Tibial nerve (tissue), 4 donors: ENCODE data around the gene NUBP1. TPM values are rescaled to one million over a fixed set of nuclear protein-coding genes. Genes with fewer than 3 reads are reported as not detected.
A peak's percentile ranks its signal among the peaks of the same experiment; 100 is the strongest.

Experiments
- DNase-seq, 2 donors: peaks; one replicate each; pipeline ENCODE4 v3.0.0-alpha.2; 2019; ENCODE audit warnings: low spot score in 2 of 2
- H3K27ac ChIP-seq, 4 donors: fragments of 200-600 bp; sonication (generic) in 3 of 4; one replicate each; pipeline ENCODE4 v1.5.1; 2017 to 2019; ENCODE audit warnings: mild to moderate bottlenecking in 1 of 4
- H3K27me3 ChIP-seq, 2 donors: fragments of 200-600 bp; sonication (generic) in 1 of 2; one replicate each; pipeline versions ENCODE4 v1.5.1 to v1.6.0; 2017 to 2019
- H3K36me3 ChIP-seq, 3 donors: fragments of 200-600 bp; sonication (generic); one replicate each; pipeline ENCODE4 v1.5.1; 2018 to 2019
- H3K4me1 ChIP-seq, 4 donors: fragments of 200-600 bp; sonication (generic) in 3 of 4; one replicate each; pipeline ENCODE4 v1.5.1; 2017 to 2019
- H3K4me3 ChIP-seq, 4 donors: fragments of 200-600 bp; sonication (generic) in 3 of 4; one replicate each; pipeline ENCODE4 v1.5.1; 2017 to 2019; ENCODE audit warnings: mild to moderate bottlenecking in 1 of 4, moderate library complexity in 1 of 4
- H3K9me3 ChIP-seq, 4 donors: fragments of 200-600 bp; sonication (generic) in 3 of 4; one replicate each; pipeline ENCODE4 v1.5.1; 2017 to 2019
- CTCF ChIP-seq, 5 experiments: fragments of 200-600 bp in 3 of 5; fragments of 450-650 bp in 2 of 5; sonication (generic) in 3 of 5; IDR thresholded peaks; one replicate each; pipeline ENCODE4 v1.5.1; 2016 to 2019; ENCODE audit warnings: antibody characterized with exemption in 5 of 5, mild to moderate bottlenecking in 3 of 5, moderate library complexity in 2 of 5
- EP300 ChIP-seq, 2 donors: sonication (generic); formaldehyde crosslinking; IDR thresholded peaks; one replicate each; pipeline ENCODE4 v1.6.1; 2017; ENCODE audit warnings: antibody characterized with exemption in 2 of 2, mild to moderate bottlenecking in 1 of 2
- POLR2A ChIP-seq, 2 donors: fragments of 450-650 bp; IDR thresholded peaks; one replicate each; pipeline ENCODE4 v1.6.1; 2017; ENCODE audit warnings: antibody characterized with exemption in 2 of 2, mild to moderate bottlenecking in 2 of 2, moderate library complexity in 2 of 2
- WGBS, 2 donors: methylation state at CpG; one replicate each; pipeline ENCODE4 v1.1.5; 2018; 5-methylcytosine and 5-hydroxymethylcytosine counted together
- total RNA-seq, 4 donors: library from RNA; depleted of rRNA; stranded (reverse); fragments of >200 nt; gene quantifications; one replicate each; pipeline ENCODE4 v1.1.0, GENCODE V29; 2016

NUBP1 gene
- 10 to 100 TPM; 13.6 to 20.5 (median 17.2) TPM for total RNA-seq

- Histone ChIP-seq H3K4me1 (peaks cover 0 to 22% (median 12%) of the 10 kb centered on the region in 4 donors), H3K27me3 (no peaks in the 10 kb centered on the region), H3K4me3 (peak within 1 kb of the TSS; percentile 43 to 77 (median 68)), H3K9me3 (no peaks in the 10 kb centered on the region), H3K27ac (peak within 1 kb of the TSS; percentile 93 to 98 (median 97)), H3K36me3 (peaks cover 0 to 20% (median 0%) of the 10 kb centered on the region in 3 donors)
- WGBS, 2 donors: 0 to 1% methylated on average over 56 to 57 of the region's 57 CpGs
- peak; percentile 60 to 94 for TF ChIP-seq POLR2A (IDR thresholded peaks at IDR 0.05)
- peak; percentile 91 to 94 for TF ChIP-seq EP300 (IDR thresholded peaks at IDR 0.05)
- TF ChIP-seq CTCF (IDR thresholded peaks at IDR 0.05): peak in 2 of 5 experiments; percentile 53 to 62
- peak; percentile 100 for DNase-seq
Observed at GRCh38 chr16:10743610-10744369, at the start of gene NUBP1. TSS of gene NUBP1 (plus strand) at chr16:10743842. CDS start at chr16:10743864, 22 bp downstream.

GRCh38 chr16:10693889-10694288 lies 49.8 kb upstream of the NUBP1 start:
- no peak overlapping the region for H3K4me3 ChIP-seq
- H3K36me3 ChIP-seq: no peaks in the 10 kb centered on the region
- H3K27me3 ChIP-seq: no peaks in the 10 kb centered on the region
- 90 to 94% methylated on average over 8 of the region's 8 CpGs for WGBS, 2 donors
- no peak overlapping the region for H3K27ac ChIP-seq
- no peaks in the 10 kb centered on the region for H3K9me3 ChIP-seq
- DNase-seq: no peak
- no peaks in the 10 kb centered on the region for H3K4me1 ChIP-seq
- no peak for TF ChIP-seq CTCF (IDR thresholded peaks at IDR 0.05)
- TF ChIP-seq POLR2A (IDR thresholded peaks at IDR 0.05): no peak
- no peak for TF ChIP-seq EP300 (IDR thresholded peaks at IDR 0.05)

- 93 to 98% methylated on average over 19 to 21 of the region's 21 CpGs for WGBS, 2 donors
- no peak overlapping the region for H3K4me3 ChIP-seq
- no peak for TF ChIP-seq POLR2A (IDR thresholded peaks at IDR 0.05)
- no peak for TF ChIP-seq EP300 (IDR thresholded peaks at IDR 0.05)
- no peak for TF ChIP-seq CTCF (IDR thresholded peaks at IDR 0.05)
- DNase-seq: no peak
- no peaks in the 10 kb centered on the region for H3K36me3 ChIP-seq
- H3K4me1 ChIP-seq: no peaks in the 10 kb centered on the region
- no peaks in the 10 kb centered on the region for H3K27me3 ChIP-seq
- no peaks in the 10 kb centered on the region for H3K9me3 ChIP-seq
- H3K27ac ChIP-seq: no peak overlapping the region
Observed at GRCh38 chr16:10694306-10694705, 49.3 kb upstream of the NUBP1 start.

GRCh38 chr16:10694830-10695229 lies 48.8 kb upstream of the NUBP1 start, which contains the start of gene TEKT5:
TSS of gene TEKT5 (minus strand) at chr16:10694930. CDS start at chr16:10694873, 57 bp downstream.
- Histone ChIP-seq H3K27ac (no peak within 1 kb of the TSS), H3K4me3 (no peak within 1 kb of the TSS), H3K9me3 (no peaks in the 10 kb centered on the region), H3K27me3 (no peaks in the 10 kb centered on the region), H3K4me1 (no peaks in the 10 kb centered on the region), H3K36me3 (no peaks in the 10 kb centered on the region)
- no peak for DNase-seq
- WGBS, 2 donors: 70 to 80% methylated on average over 5 of the region's 5 CpGs
- TF ChIP-seq POLR2A (IDR thresholded peaks at IDR 0.05) (no peak), CTCF (IDR thresholded peaks at IDR 0.05) (no peak), EP300 (IDR thresholded peaks at IDR 0.05) (no peak)

GRCh38 chr16:10699756-10700155 lies 43.9 kb upstream of the NUBP1 start:
- no peak for TF ChIP-seq CTCF (IDR thresholded peaks at IDR 0.05)
- TF ChIP-seq EP300 (IDR thresholded peaks at IDR 0.05): no peak
- no peak for TF ChIP-seq POLR2A (IDR thresholded peaks at IDR 0.05)
- WGBS, 2 donors: 72 to 91% methylated on average over 1 of the region's 1 CpG
- H3K4me1 ChIP-seq: no peaks in the 10 kb centered on the region
- no peak overlapping the region for H3K4me3 ChIP-seq
- no peaks in the 10 kb centered on the region for H3K9me3 ChIP-seq
- no peak for DNase-seq
- H3K36me3 ChIP-seq: no peaks in the 10 kb centered on the region
- no peaks in the 10 kb centered on the region for H3K27me3 ChIP-seq
- H3K27ac ChIP-seq: no peak overlapping the region
